Measurements from ENCODE around the gene LRMDA.

LRMDA gene

DNA sequence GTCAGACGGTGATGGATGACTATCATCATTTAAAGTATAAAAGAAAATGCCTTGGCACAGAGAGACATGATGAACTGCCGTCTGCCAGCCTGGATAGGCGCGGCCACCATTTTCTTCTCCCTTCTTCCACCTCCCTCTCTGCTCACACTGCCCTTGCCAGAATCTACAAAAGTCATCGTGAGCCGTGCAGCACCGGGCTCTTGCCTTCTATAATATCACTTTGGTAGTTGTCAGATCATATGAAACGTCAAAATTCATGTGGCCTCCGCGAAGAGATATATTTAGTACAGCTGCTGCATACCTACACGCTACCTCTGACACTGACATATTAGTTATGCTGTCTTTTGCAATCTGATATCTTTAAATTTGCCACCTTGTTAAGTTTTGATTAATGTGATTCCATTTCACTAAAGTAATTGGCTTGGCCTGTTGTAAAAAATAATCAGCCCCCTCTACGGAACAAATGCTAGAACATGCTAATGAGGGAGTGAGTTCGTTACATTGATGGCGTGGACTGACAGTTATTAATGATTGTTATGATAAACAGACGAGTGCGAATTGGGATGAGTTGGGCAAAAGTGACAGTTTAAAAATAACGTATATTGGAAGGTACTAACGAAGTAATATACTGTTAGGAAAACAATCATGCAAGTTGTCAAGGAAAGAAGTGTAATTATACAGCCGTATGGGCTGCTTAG is 214.9 kb downstream of the LRMDA start:
- no peak for DNase-seq (ENCODE audit: low read depth)

DNA sequence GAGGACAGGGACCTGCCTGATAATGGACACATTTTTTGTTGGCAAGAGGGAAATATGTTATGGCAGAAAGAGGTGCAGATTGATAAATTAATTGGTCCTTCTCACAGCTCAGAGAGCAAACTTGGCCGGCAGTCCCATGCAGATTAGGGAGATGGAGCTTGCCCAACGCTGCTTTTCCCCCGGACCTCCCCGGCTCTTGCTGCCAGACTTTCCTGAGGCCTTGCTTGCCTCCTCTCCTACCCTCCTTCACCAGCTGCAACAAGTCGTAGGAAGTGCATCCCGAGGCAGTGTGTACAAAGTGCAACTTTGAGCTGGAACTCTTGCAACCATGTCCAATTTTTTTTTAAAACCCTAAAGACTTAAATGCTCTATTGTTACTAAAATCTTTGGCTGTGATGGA is 215.5 kb downstream of the LRMDA start:
- DNase-seq (ENCODE audit: low read depth), result no peak

DNA sequence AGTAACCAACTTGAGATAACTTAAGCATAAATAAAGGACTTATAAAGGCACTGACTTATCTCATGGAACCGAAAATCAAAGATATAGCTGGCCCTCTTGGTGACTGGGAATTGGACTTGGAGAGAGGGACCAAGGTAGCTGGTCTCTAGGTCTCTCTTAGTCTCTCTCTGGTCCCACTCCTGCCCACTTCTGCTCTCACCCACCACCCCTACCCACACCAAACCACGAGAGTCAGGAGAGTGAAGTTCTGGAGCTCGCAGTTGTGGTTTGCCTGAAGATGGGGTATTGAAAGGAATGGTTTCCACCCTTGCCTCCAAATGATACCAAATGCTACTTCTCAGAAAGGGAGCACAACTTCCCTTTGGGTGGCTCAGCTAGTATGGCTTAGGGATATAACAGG is 216.3 kb downstream of the LRMDA start:
- DNase-seq (ENCODE audit: low read depth), result no peak

DNA sequence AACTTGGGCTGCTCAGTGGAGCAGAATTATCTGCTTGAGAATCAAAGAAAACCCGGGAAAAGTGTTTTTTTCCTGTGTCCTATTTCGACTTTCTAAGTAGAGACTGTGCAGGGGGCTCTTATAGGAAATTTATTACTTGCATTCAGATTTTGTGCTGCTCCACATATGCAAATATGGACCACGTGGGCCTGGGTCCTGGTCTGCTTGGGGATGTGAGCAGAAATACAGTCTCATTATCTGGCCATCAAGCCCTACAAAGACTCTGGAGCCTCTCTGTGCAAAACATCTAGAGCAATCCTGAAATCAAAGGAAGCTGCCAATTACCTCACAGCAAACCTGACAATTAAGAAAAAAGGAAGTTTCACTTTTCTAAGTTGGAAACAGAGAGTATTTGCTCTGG is 216.9 kb downstream of the LRMDA start:
- no peak for DNase-seq (ENCODE audit: low read depth)

DNA sequence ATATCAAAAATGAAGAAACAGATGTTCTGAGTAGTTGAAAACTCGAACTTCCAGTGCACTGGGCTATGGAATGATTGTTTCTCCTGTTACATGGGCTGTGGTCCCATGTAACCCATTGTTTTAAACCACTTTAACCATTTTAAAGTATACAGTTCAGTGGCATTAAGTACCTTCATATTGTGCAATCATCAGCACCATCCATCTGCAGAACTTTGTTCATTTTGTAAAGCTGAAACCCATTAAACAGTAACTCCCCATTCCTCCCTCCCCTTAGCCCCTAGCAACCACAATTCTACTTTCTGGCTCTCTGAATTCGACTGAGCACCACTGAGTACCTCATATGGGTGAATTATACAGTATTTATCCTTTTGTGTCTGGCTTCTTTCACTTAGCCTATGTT is 217.4 kb downstream of the LRMDA start:
- DNase-seq (ENCODE audit: low read depth), result no peak

DNA sequence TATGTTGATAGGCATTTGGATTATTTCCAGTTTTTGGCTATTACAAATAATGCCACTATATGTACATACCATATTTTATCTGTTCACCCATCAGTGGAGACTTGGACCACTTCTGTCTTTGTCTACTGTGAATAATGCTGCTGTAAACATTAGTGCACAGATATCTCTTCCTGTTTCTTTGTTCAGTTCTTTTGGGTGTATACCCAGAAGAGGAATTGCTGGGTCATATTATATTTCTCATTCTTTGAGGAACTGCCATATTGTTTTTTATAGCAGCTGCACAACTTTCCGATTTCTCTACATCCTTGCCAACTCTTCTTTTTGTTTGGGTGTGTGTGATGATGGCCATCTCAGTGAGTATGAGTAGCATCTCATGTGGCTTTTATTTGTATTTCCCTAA is 218.0 kb downstream of the LRMDA start:
- DNase-seq (ENCODE audit: low read depth), result no peak

DNA sequence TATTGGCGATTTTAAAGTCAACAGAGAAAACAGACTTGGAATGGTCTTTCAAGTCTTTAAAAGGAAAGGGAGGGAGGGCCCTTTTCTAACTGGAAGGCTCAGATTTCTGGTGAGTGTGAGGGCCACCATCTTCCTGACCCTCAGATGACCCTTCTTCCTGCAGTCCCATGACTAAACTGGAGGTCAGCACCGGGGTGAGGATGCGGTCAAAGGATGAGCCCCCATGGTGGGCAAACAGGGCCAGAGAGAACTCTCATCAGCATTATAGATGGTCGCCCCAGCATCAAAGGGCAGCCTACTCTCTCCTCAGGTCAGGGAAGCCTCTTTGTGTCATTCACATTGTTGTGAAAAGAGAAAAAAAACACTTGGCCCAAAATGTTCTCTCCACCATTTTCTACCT is 219.2 kb downstream of the LRMDA start:
- no peak for DNase-seq (ENCODE audit: low read depth)

DNA sequence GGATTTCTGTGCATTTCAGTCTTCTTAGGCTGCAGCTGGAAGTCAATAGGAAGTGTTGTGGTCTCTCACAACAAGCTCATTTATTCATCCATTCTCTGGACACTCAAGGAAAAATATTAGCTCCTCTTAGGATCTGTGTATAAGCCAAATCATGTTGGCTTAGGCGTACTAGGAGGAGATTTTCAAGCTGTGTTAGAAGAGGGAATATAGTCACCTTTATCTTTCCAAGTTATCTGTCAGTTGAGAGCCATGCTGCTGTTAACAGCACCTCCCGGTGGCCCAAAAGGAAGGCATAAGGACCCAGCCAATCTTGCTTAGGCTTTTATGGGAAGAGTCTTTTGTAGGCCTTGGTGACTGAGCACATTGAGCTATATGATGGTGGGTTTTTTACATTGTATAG is 220.0 kb downstream of the LRMDA start:
- no peak for DNase-seq (ENCODE audit: low read depth)

DNA sequence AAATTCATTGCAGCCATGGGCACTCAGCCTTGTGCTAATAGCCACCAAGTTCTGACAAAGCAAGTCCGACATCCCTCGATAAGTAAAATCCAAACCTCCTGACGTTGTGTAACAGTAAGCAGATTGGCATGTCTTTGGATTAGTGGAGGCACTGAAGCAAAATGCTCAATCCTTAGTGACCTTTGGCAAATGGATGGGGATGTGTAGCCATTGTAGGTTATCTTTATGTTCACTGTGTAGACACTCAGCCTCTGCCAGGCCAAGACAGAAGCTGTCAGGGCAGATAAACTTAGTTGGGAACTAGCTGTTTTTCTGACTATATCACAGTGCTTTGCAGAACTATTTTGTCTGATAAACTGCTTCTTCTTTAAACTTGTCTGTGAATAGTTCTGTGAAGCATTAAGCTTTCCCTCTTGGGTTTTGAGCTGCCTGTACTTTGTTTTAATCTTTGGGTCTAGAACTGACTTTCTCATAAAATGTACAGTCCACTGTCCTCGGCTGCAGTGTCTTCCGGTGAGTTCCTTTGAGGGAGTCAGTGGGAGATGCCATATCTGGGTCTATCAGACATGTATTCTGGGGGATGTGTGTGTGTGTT is 220.8 kb downstream of the LRMDA start:
- DNase-seq (ENCODE audit: low read depth), result no peak

DNA sequence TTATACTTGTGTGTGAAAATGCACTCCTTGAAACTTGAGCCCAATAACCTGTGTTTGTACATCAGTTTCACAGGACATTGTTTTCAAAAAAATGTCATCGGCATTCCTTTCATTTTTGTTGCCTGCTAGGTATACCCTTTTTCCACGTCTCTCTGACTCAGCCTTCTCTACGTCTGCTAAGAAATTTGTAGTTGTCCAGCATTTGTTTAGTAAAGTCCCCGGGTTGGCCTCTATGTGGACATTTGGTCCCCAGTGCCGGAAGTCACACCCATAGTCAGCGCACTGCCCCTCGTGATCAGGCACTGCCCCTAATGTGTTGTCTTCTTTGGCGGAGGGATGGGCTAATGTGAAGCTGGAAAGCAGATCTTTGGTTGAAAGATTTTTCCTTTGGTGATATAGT is 222.3 kb downstream of the LRMDA start:
- no peak for DNase-seq (ENCODE audit: low read depth)

DNA sequence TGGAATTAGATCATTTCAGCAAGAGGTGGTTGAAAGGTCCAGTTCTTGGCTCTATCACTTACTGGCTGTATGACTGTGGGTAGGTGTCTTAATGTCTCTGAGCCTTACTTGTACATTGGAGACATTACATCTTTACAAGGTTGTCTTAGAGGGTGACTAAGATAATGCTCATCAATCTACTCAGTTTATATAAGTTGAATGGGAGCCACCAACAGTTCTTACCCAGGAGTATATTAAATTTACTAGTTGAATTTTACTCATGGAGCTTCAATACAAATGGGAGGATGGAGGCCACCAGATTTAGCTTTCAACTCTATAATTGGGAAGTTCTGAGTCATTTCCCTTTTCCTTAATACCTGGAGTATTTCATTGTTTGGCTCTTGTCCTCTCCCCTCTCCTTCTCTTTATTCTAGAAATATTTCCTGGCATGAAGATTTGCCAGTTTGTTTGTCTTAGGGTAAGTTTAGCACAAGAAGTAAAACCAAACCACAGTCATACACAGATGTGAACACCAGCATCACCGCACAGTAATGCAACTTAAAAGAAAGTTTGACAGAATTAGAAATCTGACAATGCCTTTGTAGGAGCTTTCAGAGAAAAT is 222.8 kb downstream of the LRMDA start:
- no peak for DNase-seq (ENCODE audit: low read depth)

DNA sequence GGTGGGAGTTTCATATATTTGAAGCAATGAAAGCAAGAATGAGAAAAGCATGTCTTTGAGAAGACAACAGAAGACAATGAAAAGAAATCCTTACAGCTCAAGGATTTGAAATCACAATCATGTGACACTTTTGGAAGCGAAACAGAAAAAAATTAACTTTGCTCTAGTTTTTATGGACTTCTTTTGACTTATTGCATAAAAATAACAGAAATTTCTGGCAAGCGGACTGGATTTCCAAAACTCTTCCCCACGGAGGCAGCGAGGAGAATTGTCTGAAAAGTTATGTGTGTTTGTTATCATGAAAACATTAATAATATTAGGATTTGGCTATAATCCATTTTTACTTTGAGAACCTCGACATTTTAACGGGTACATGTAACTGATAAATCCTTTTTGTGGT is 223.3 kb downstream of the LRMDA start:
- DNase-seq (ENCODE audit: low read depth), result no peak

DNA sequence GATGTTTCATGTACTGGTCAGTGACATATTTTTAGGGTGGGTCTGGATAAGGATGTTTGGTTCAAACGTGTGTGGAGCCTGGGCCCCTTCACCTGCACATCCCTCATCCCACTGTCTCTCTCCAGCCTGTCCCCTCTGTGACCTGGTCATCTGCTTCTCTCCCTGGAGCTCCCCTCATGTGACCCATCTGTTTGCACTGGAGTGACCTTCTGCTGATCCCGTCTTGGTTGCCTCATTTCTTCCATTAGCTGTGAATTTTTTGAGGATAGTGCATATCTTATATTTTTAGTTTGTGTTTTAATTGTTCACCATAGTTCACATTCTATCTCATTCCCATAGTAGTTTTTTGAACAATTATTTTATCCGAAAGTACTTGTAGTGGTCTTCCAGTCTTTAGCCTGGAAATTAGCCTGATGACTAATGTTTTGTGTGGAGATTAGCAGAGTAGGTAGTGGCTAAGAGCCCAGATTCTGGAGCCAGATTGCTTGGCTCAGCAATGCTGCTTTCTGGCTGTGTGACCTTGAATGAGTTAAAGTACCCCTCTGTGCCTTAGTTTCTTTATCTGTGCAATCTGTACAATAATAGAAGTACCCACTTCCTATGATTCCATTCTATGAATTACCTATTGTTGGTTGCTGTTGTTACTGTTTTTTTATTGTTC is 224.5 kb downstream of the LRMDA start:
- no peak for DNase-seq (ENCODE audit: low read depth)

DNA sequence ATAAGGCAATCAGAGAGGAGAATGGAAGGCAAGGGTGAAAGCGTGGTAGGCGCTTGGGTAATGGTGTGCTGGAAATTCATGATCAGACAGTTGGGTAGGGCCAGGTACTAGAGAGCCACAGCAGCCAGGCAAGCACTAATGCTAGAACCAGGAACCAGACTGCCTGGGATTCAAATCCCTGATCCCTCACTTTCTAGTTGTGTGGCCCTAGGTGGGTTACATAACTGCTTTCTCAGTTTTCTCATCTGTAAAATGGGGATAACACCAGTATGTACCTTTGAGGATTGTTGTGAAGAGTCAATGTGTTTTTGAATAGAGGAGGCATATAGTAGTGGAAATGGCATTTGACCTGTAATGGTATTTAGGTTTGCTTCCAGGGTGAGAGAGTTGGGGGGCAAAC is 225.9 kb downstream of the LRMDA start:
- no peak for DNase-seq (ENCODE audit: low read depth)

DNA sequence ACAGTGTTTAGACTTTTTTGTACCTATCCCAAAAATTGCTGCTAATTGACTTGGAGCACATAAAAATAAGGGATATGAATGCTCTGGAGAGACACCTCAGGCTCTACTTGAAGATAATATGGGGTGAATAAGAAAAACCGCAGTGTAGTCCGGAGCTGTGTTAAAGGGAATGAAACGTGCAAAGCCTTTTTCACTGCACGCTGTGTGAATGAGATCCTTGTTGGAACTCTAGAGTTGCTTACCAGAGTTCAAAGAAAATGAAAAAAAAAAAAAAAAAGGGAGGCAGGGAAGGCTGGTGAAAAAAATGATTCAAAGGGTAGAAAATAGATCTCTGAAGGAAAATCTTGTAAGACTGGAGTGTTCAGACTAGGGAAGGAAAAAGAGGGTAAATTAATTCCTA is 226.6 kb downstream of the LRMDA start:
- DNase-seq (ENCODE audit: low read depth), result no peak

DNA sequence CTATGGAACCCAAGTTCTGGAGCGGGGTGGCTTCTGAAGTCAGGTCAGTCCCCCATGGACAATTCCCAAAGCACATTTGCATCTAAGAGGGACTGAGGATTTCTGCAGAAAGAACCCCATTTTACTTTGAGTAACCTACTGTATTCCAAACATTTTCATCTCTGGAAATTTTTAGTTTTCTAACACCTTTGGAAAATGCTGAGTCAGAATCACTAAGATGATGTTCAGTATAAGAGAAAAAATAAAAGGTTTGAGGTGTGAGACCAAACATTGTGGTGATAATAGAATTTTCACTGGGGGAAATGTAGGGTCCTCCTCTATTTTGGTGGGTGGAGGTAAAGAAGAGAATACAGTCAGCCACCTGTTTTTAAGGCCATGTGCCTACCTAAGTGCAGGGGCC is 227.1 kb downstream of the LRMDA start:
- no peak for DNase-seq (ENCODE audit: low read depth)

DNA sequence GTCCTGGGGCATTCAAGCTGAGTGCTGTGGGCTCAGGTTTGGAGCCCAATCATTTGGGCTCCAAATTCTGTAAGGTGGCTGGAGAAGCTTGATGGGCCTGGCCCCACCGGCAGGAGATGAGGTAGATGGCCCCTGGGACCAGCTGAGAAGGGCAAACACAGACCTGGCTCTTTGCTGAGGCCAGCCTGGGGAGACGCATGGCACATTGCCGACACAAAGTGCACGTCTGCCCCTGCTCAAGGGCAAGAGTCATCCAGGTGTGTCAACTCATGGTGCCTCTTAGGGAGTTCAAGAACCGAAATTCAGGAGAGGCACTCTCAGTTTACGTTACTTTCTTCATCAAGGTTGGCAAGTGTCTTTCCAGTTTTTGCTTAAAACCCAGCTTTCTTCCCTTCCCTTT is 227.5 kb downstream of the LRMDA start:
- no peak for DNase-seq (ENCODE audit: low read depth)

DNA sequence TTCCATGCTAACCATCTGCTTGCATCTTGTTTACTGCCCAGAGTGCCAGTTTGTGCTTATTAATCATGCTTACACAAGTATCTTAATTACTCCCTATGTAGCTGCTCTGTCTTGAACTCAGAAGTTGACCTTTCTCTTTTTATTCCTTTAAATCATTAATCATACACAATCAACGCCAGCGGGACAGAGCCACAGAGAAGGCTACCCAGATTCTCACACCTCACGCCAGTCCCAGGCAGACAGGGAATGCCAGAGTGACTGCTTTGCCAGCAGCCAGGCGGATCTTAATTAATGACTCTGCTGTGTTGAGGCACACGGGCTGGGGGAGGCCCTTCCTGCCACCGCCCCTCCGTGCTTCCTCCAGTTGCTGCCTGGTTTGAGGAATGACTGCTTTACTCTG is 229.4 kb downstream of the LRMDA start:
- no peak for DNase-seq (ENCODE audit: low read depth)

DNA sequence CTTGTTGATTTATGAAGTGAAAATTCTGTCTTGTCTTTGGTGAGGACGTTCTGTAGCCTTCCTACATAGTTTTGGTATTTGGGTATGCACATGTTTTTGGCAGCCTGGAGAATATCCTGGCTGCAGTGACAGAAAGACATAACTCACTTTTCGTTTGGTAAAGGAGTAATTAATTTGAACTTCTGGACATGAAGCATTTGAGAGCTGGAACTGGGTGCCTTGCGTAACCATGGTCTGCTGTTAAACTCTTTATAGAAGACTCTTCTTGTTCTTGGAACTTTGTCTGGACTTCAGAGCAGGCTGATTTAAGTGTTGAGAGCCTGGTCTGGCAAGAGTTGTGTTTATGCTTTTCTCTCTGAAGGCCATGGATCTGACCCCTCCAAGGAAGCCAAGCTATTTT is 231.3 kb downstream of the LRMDA start:
- DNase-seq (ENCODE audit: low read depth), result no peak

DNA sequence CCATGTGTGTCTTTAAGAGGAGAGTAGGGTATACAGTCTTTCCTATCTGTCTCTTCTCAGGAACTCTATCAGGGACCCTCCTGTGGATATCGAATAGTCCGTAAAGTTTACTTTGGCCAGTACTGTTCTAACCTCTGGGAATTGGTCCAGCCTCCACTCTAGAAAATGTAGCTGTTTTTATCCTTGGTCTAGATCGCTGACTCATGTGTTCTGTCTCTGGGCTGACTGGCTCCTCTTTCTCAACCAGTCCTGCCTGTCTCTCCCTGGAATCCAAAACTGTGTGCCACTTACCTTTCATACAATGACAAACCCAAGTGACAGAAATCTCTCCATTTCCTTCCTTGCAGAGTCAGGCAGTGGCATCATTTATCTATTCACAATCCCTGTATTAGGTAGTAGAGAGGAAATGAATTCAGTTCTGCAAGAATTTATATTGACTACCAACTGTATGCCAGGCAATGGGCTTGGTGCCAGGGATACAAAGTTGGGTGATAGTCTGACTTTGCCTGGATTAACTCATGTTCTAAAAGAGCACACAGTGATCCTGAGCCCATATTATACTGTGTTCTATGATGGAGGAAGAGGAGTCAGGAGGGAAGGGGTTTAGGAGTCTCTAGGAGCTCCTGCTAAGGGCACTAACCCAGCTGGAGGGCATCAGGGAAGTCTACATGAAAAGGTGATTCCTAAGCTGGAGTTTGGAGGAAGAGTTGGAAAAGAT is 232.7 kb downstream of the LRMDA start:
- DNase-seq (ENCODE audit: low read depth), result no peak

DNA sequence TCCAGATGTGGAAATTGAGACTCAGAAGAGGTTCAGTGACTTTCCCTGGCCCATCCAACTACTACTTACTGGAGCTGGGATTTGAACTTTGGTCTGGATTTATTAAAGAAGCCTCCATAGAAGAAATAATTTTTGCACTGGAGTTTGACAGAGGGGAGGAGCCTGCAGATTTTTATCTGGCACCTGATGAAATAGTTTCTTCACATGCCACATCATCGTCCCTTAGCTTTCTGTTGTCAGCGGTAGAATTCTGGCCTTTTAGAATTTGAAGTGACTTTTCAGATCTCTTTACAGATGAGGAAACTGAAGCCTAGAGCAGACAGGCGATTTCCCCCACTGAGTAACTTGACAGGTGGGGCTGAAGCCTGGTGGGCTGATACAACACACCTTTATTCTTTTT is 233.5 kb downstream of the LRMDA start:
- DNase-seq (ENCODE audit: low read depth), result no peak

DNA sequence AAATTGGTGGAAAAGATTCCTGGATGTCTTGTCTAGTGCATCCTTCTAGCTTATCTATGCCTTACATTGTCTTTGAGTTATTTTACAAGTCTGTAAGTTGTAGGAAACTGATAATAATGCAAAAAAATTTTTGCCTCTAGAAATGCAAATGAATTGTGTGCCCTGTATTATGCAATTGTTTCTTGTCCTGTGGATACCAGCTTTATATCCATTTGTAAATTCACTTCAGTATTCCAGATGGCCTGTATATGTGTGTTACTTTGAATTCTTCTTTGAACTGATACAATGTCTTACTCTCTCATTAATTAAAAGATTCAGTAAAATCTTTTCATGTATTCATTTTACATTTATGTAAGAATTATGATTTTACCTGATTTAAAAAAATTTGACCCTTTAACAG is 234.3 kb downstream of the LRMDA start:
- DNase-seq (ENCODE audit: low read depth), result no peak

Data from stimulated activated CD8-positive, alpha-beta memory T cell treated with anti-CD3 and anti-CD28 coated beads, Interleukin-7, amount 100 ng/mL, for 24 hours (primary cell).